Measurements from ENCODE around the gene RPL38.

GRCh38 chr17:74204474-74204873 is 996 bp downstream of the RPL38 start:
- TF ChIP-seq CTCF (conservative IDR thresholded peaks at IDR 0.05 in 1 of 2, IDR thresholded peaks at IDR 0.05 in 1 of 2; ENCODE audit: low read depth in 1 of 2, low read length in 2 of 2) = no peak
- TF ChIP-seq EZH2 (IDR thresholded peaks at IDR 0.05; ENCODE audit: low read length, missing control alignments) = no peak
